ENCODE data around the gene KIRREL1.

Gene KIRREL1

DNA sequence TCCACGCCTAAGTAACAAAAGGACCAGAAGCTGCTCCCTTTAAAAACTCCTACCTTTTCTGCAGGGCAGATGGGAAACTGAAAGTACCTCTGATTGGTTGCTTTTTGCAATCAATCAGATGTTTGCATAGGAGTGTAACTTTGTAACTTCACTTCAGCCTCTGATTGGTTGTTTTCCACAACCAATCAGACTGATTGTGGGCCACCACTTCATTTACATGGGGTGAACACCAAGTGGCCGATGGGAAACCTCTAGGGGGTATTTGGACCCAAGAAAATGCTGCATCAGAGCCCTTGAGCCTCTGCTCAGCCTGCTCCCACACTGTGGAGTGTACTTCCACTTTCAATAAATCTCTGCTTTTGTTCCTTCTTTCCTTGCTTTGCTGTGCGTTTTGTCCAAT is 154.4 kb downstream of the KIRREL1 start:
- Mint-ChIP-seq H3K4me3 (no peak overlapping the region), H3K27ac (no peak overlapping the region), H3K27me3 (ENCODE audit: low read depth) (no peaks in the 10 kb centered on the region), H3K36me3 (ENCODE audit: low read depth) (no peaks in the 10 kb centered on the region), H3K9me3 (no peaks in the 10 kb centered on the region), H3K4me1 (ENCODE audit: low read depth) (peaks cover 13% of the 10 kb centered on the region)

DNA sequence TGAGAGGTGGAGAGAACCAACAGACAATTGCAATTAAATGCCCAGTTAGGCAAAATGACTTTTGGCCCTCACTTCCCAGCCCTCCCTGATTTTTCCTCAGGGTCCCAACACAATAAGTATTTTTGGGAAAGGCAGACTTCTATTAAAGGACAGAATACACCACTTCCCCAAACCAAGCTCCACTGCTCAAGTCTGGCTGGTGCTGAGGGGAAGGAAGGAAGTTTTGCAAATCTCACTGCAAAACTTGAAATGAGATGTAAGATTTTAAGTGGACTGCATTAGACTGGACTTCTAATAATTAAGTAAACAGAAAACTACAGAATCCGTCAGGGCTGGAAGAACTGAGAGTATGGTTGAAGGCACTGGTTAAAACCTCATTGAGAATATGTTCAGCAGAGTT is 155.0 kb downstream of the KIRREL1 start:
- H3K4me1 Mint-ChIP-seq (ENCODE audit: low read depth) = peaks cover 13% of the 10 kb centered on the region
- H3K36me3 Mint-ChIP-seq (ENCODE audit: low read depth) = no peaks in the 10 kb centered on the region
- peak overlapping the region; percentile 15 for H3K4me3 Mint-ChIP-seq
- no peaks in the 10 kb centered on the region for H3K9me3 Mint-ChIP-seq
- H3K27ac Mint-ChIP-seq = no peak overlapping the region
- H3K27me3 Mint-ChIP-seq (ENCODE audit: low read depth) = no peaks in the 10 kb centered on the region

DNA sequence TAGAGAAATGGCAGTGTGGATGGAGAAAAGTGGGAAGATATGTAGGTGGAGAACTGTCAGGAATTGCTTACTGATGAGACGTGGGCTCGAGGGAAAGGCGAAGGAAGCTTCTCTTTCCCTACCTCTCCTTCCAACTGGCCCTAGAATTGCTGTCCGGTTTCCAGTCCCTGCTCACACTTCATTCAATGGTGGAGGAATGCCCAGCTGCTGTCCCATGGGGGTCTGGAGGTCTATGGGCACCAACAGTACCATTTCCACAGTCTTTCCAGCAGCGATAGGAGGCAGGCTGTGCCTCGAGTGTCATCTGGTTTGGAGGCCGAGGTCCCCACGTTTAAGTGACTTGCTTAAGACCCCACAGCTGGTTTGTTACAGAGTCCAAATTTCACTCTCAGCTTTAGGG is 155.7 kb downstream of the KIRREL1 start:
- Mint-ChIP-seq H3K36me3 (ENCODE audit: low read depth) (no peaks in the 10 kb centered on the region), H3K27ac (peak overlapping the region; percentile 80), H3K4me1 (ENCODE audit: low read depth) (peaks cover 13% of the 10 kb centered on the region)

More for the DNA sequence above, 155.7 kb downstream of the KIRREL1 start:
- peaks cover 4% of the 10 kb centered on the region for H3K27me3 Mint-ChIP-seq (ENCODE audit: low read depth)
- no peaks in the 10 kb centered on the region for H3K9me3 Mint-ChIP-seq
- H3K4me3 Mint-ChIP-seq = peak overlapping the region; percentile 95

All from T-helper 1 cell treated with Interleukin-12 subunit alpha and Interleukin-12 subunit beta and Interleukin-4 antibody, amounts not matched to agents 30 μg/mL and 1 μg/mL, for 36 hours (primary cell).